T-cell (primary cell): ENCODE measurements around the gene SLPI. TPM values are rescaled to one million over a fixed set of nuclear protein-coding genes. Genes with fewer than 3 reads are reported as not detected.

ENCODE experiments used
- ATAC-seq, 4 experiments: fragments of 200-7000 bp in 3 of 4; fragments of 150-1000 bp in 1 of 4; cut with Tn5 transposase; replicated peaks in 1 of 4; 1 replicate in 3 of 4; 2 replicates in 1 of 4; pipeline ENCODE4 v1.10.0; 2021; ENCODE audit warnings: moderate library complexity in 3 of 4, mild to moderate bottlenecking in 2 of 4, moderate number of reproducible peaks in 1 of 4
- CTCF ChIA-PET, 2 donors: fragments of 300-600 bp; sonication (Branson Sonifier 250); formaldehyde crosslinking; loops; one replicate each; lab custom pipeline; 2022; ENCODE audit warnings: antibody characterized with exemption in 2 of 2; lab: Charles Lee
- POLR2A ChIA-PET, 2 donors: fragments of 300-600 bp; sonication (Branson Sonifier 250); formaldehyde crosslinking; loops; one replicate each; lab custom pipeline; 2022; ENCODE audit warnings: antibody characterized with exemption in 2 of 2; lab: Charles Lee
- DNase-seq, 35 experiments: peaks; one replicate each; pipeline versions ENCODE4 v3.0.0 to v3.0.0-alpha.2; 2013 to 2023
- H3K27ac ChIP-seq: one replicate; pipeline ENCODE4 v1.5.1; 2013; ENCODE audit warnings: low read length
- H3K27me3 ChIP-seq, 2 experiments: replicated peaks in 1 of 2; 1 replicate in 1 of 2; 2 replicates in 1 of 2; pipeline versions ENCODE4 v1.6.1 to v1.7.0; 2013; ENCODE audit warnings: low read length in 1 of 2, mixed read lengths in 1 of 2; ENCODE audit not compliant: control insufficient read depth in 2 of 2, insufficient read depth in 2 of 2; ENCODE audit errors: extremely low read depth in 1 of 2
- H3K36me3 ChIP-seq, 2 donors: 1 replicate in 1 of 2; 2 replicates in 1 of 2; pipeline versions ENCODE4 v1.6.1 to v1.7.0; 2013; ENCODE audit warnings: low read length in 1 of 2; ENCODE audit not compliant: control insufficient read depth in 2 of 2, insufficient read depth in 1 of 2; ENCODE audit errors: extremely low read depth in 1 of 2
- H3K4me1 ChIP-seq, 2 experiments: 1 replicate in 1 of 2; 2 replicates in 1 of 2; pipeline versions ENCODE4 v1.6.1 to v1.7.0; 2013; ENCODE audit warnings: low read length in 2 of 2, mixed read lengths in 1 of 2; ENCODE audit not compliant: insufficient read depth in 2 of 2, control insufficient read depth in 1 of 2; ENCODE audit errors: extremely low read depth in 1 of 2
- H3K4me3 ChIP-seq, 2 donors: 1 replicate in 1 of 2; 2 replicates in 1 of 2; pipeline versions ENCODE4 v1.5.1 to v1.7.0; 2013; ENCODE audit warnings: mild to moderate bottlenecking in 2 of 2, low read length in 1 of 2, moderate library complexity in 1 of 2; ENCODE audit not compliant: control insufficient read depth in 1 of 2; ENCODE audit errors: extremely low read depth in 1 of 2
- H3K9me3 ChIP-seq: 2 replicates; pipeline ENCODE4 v1.7.0; 2013
- H3K27ac Mint-ChIP-seq, 2 donors: one replicate each; pipeline ENCODE4 v1.8.0; 2020 to 2021; ENCODE audit warnings: mild to moderate bottlenecking in 2 of 2, mixed read lengths in 2 of 2
- H3K27me3 Mint-ChIP-seq, 2 donors: one replicate each; pipeline ENCODE4 v1.8.0; 2021 to 2022; ENCODE audit warnings: mixed read lengths in 2 of 2
- H3K36me3 Mint-ChIP-seq: one replicate; pipeline ENCODE4 v1.8.0; 2021; ENCODE audit warnings: mixed read lengths
- H3K4me1 Mint-ChIP-seq, 3 donors: one replicate each; pipeline ENCODE4 v1.8.0; 2020 to 2022; ENCODE audit warnings: mixed read lengths in 3 of 3, mild to moderate bottlenecking in 1 of 3
- H3K4me3 Mint-ChIP-seq, 3 donors: one replicate each; pipeline ENCODE4 v1.8.0; 2020 to 2022; ENCODE audit warnings: mild to moderate bottlenecking in 3 of 3, mixed read lengths in 3 of 3, moderate library complexity in 3 of 3
- H3K9me3 Mint-ChIP-seq, 3 donors: one replicate each; pipeline ENCODE4 v1.8.0; 2020 to 2022; ENCODE audit warnings: mixed read lengths in 3 of 3
- WGBS: methylation state at CpG from one replicate; pipeline ENCODE4 v1.1.5; 2013; ENCODE audit warnings: missing lambda C conversion rate; ENCODE audit not compliant: insufficient coverage; 5-methylcytosine and 5-hydroxymethylcytosine counted together
- total RNA-seq, 35 experiments: library from RNA in 6 of 35; stranded (reverse) in 6 of 35; fragments of 120-200 nt in 1 of 35; gene quantifications; one replicate each; pipeline versions ENCODE4 v1.2.1 to v1.2.4 and lab custom pipeline; 2013 to 2026

SLPI gene
- total RNA-seq, 5 donors from 2014 or later (not counting 1 experiment from before 2014, with no cell fraction given): 1.1 to 1.7 (median 1.2) TPM; not detected in 2

DNA sequence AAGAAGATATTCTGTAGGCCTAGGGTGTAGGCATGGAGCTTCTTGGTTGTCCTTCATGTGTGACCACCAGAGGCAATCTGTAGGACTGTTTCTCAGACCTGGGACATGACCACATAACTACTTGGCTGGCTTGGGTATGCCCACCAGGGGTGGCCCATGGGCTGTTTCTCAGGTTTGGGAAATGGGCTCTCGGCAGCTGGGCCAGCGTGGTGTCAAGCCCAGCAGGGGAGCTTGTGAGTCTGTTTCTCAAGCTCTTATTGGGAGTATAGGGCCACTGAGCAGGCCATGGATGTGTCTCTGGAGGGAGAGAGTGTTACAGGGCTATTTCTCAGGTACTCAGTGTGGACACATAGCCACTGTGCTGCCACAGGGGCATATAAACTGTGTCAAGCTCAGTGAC is 35.7 kb downstream of the SLPI start:
- DNase-seq (no peak), ATAC-seq (no peak)
- Mint-ChIP-seq H3K36me3 (no peaks in the 10 kb centered on the region), H3K9me3 (no peaks in the 10 kb centered on the region), H3K4me1 (no peaks in the 10 kb centered on the region), H3K4me3 (no peak overlapping the region), H3K27me3 (peaks cover 39 to 46% of the 10 kb centered on the region in 2 donors), H3K27ac (no peak overlapping the region)
- H3K4me3 ChIP-seq: no peak overlapping the region
- peaks cover 2 to 5% of the 10 kb centered on the region in 2 experiments for H3K27me3 ChIP-seq
- no peaks in the 10 kb centered on the region for H3K4me1 ChIP-seq
- H3K36me3 ChIP-seq: no peaks in the 10 kb centered on the region
- ChIA-PET CTCF (no interaction called here), POLR2A (no interaction called here)
- WGBS: 95% methylated on average over 2 of the region's 2 CpGs
- H3K9me3 ChIP-seq: no peaks in the 10 kb centered on the region
- no peak overlapping the region for H3K27ac ChIP-seq

DNA sequence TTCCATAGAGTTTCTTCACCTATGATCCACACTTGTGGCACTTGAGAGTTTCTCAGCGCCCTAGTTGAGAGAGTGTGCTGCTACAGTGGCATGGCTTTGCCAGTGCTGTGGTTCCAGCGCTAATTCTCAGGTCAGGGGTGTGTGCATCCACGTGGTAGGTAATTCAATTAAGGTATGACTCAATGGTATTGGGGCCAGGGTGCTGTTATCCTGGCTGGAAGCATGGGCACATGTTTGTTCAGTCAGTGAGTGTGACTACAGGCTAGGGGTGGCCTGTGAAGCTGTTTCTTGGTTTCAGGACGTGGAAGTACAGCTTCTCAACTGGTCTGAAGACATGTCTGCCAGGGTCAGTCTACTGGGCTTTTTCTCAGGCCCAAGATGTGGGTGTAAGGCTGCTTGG is 36.2 kb downstream of the SLPI start:
- Mint-ChIP-seq H3K9me3 (no peaks in the 10 kb centered on the region), H3K36me3 (no peaks in the 10 kb centered on the region), H3K4me3 (no peak overlapping the region), H3K27me3 (peaks cover 38 to 46% of the 10 kb centered on the region in 2 donors), H3K4me1 (no peaks in the 10 kb centered on the region), H3K27ac (no peak overlapping the region)
- DNase-seq (no peak), ATAC-seq (no peak)
- Histone ChIP-seq H3K9me3 (no peaks in the 10 kb centered on the region), H3K27me3 (peaks cover 2 to 5% of the 10 kb centered on the region in 2 experiments), H3K4me1 (no peaks in the 10 kb centered on the region), H3K4me3 (no peak overlapping the region), H3K36me3 (no peaks in the 10 kb centered on the region), H3K27ac (no peak overlapping the region)
- ChIA-PET CTCF (no interaction called here), POLR2A (no interaction called here)
- WGBS: 51% methylated on average over 3 of the region's 4 CpGs

DNA sequence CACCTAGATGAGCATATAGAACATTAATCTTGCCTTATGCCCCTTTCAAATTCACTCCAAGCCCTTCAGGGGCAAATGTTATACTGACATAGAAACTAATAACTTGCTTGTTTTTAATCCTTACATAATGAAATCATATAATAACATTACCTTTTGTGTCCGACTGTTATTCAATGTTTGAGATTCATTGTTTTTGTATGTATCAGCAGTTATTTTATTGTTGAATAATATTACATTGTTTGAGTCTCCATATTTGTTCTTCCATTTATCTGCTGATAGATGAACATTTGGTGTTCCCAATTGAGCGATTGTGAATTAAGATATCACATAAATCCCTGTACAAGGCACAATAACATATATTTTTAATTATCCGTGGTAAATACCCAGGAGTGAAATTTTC is 41.5 kb downstream of the SLPI start:
- Mint-ChIP-seq H3K27me3 (peaks cover 28 to 31% of the 10 kb centered on the region in 2 donors), H3K4me3 (no peak overlapping the region), H3K36me3 (no peaks in the 10 kb centered on the region), H3K9me3 (no peaks in the 10 kb centered on the region), H3K4me1 (no peaks in the 10 kb centered on the region), H3K27ac (no peak overlapping the region)
- no peaks in the 10 kb centered on the region for H3K36me3 ChIP-seq
- DNase-seq (no peak), ATAC-seq (no peak)
- CTCF ChIA-PET: no interaction called here
- H3K9me3 ChIP-seq: no peaks in the 10 kb centered on the region
- POLR2A ChIA-PET: no interaction called here
- no peak overlapping the region for H3K4me3 ChIP-seq
- H3K27ac ChIP-seq: no peak overlapping the region
- H3K27me3 ChIP-seq: peaks cover 0 to 3% of the 10 kb centered on the region in 2 experiments
- H3K4me1 ChIP-seq: no peaks in the 10 kb centered on the region
- no CpG with 5 or more reads among the region's 3 CpGs for WGBS

GRCh38 chr20:45211569-45212474 is 42.5 kb downstream of the SLPI start:
- H3K4me1 ChIP-seq: no peaks in the 10 kb centered on the region
- no peaks in the 10 kb centered on the region for H3K36me3 Mint-ChIP-seq
- H3K27me3 ChIP-seq: peaks cover 0 to 3% of the 10 kb centered on the region in 2 experiments
- H3K27ac ChIP-seq: no peak overlapping the region
- no peaks in the 10 kb centered on the region for H3K9me3 Mint-ChIP-seq
- H3K4me3 Mint-ChIP-seq: no peak overlapping the region
- peaks cover 32 to 35% of the 10 kb centered on the region in 2 donors for H3K27me3 Mint-ChIP-seq
- no peak overlapping the region for H3K27ac Mint-ChIP-seq
- no peaks in the 10 kb centered on the region for H3K36me3 ChIP-seq
- ATAC-seq: no peak
- no peaks in the 10 kb centered on the region for H3K9me3 ChIP-seq
- CTCF ChIA-PET: no interaction called here
- no peak for DNase-seq
- H3K4me3 ChIP-seq: no peak overlapping the region
- no peaks in the 10 kb centered on the region for H3K4me1 Mint-ChIP-seq
- POLR2A ChIA-PET: no interaction called here

DNA sequence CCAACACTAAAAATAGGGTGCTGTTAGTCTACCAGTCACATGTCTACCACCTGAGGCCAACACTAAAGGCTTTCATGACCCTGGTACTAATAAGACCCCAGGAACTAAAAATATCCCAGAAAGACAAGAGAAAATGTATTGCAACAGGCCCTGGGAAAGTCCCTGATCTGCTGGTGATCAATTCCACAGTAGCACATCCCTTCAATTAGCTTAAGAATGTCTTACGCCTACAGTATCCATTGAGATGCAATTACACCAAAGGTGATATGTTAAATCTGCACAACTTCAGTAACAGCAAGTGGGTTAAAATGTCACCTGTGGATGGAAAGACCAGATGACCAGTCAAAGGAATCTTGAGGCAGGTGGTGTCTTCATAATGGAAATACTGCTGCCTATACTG is 44.4 kb downstream of the SLPI start:
- ChIA-PET POLR2A (no interaction called here), CTCF (no interaction called here)
- no CpG with 5 or more reads among the region's 1 CpG for WGBS
- Histone ChIP-seq H3K36me3 (no peaks in the 10 kb centered on the region), H3K4me1 (no peaks in the 10 kb centered on the region), H3K9me3 (no peaks in the 10 kb centered on the region), H3K4me3 (no peak overlapping the region), H3K27ac (no peak overlapping the region), H3K27me3 (peaks cover 0 to 3% of the 10 kb centered on the region in 2 experiments)
- no peaks in the 10 kb centered on the region for H3K9me3 Mint-ChIP-seq
- H3K4me1 Mint-ChIP-seq: no peaks in the 10 kb centered on the region
- H3K27me3 Mint-ChIP-seq: peaks cover 45 to 49% of the 10 kb centered on the region in 2 donors
- ATAC-seq (no peak), DNase-seq (no peak)
- no peaks in the 10 kb centered on the region for H3K36me3 Mint-ChIP-seq
- H3K27ac Mint-ChIP-seq: no peak overlapping the region
- H3K4me3 Mint-ChIP-seq: no peak overlapping the region

- peaks cover 43 to 47% of the 10 kb centered on the region in 2 donors for H3K27me3 Mint-ChIP-seq
- POLR2A ChIA-PET: no interaction called here
Observed at GRCh38 chr20:45206725-45207124, 47.6 kb downstream of the SLPI start, which contains the start of gene SEMG1. Gene SEMG1, plus strand, starts transcription at chr20:45207033. Its CDS starts 21 bp downstream, at chr20:45207054.

More at GRCh38 chr20:45206725-45207124, 47.6 kb downstream of the SLPI start, which contains the start of gene SEMG1:
- Histone ChIP-seq H3K4me1 (no peaks in the 10 kb centered on the region), H3K36me3 (no peaks in the 10 kb centered on the region), H3K27me3 (peaks cover 0 to 7% of the 10 kb centered on the region in 2 experiments), H3K9me3 (no peaks in the 10 kb centered on the region), H3K27ac (no peak within 1 kb of the TSS), H3K4me3 (no peak within 1 kb of the TSS)
- DNase-seq (no peak), ATAC-seq (no peak)
- Mint-ChIP-seq H3K36me3 (no peaks in the 10 kb centered on the region), H3K27ac (no peak within 1 kb of the TSS), H3K9me3 (peaks cover 5 to 9% (median 6%) of the 10 kb centered on the region in 3 donors), H3K4me3 (no peak within 1 kb of the TSS), H3K4me1 (no peaks in the 10 kb centered on the region)
- CTCF ChIA-PET: interaction anchor here in 1 of 2 donors (0.6 to 0.7 kb wide), 2 partner anchors 9 to 18 kb away, joined by 3 to 4 read pairs; no protein-coding TSS in a partner anchor
- WGBS: no CpG with 5 or more reads among the region's 1 CpG
